Kidney tubule cell (primary cell): ENCODE data around the gene ZBTB4.

Experiments used
- DNase-seq: peaks from one replicate; pipeline ENCODE4 v3.0.0-alpha.2; 2018; ENCODE audit warnings: low spot score

ZBTB4 gene

DNA sequence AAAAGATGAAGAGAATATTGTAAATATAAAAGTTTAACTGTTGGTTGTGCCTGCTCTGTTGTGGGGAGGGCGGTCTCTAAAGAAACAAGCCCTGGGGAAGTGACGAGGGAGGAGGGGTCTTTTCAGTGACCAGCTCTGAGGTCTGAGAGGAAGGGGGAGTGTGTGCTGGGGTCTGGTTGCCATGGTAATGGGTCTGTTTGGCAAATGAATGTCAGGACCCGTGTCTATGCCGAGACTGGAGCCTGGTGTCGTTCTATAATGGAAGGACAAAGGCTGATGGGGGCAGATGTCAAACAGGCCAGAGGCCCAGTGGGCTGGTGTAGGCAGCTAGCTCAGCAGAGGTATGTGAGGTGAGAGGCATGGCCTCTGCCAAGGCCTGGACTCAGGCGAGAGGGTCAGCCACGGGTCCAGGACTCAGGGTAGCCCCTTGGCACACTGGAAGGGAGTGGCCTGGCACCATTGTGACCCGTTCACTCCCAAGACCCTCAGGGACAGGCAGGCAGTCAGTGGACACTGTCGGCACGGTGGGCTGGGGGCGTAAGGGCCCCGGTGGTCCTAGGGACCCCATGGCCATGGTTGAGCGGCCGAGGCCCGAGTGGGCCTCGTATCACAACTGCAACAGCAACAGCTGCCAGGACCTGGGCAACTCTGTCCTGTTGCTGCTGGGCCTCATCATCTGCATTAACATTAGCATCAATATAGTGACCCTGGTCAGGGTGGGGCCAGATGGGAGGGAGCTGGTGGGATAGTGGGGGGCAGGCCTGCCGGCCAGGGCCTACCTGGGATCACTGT lies 59.4 kb downstream of the ZBTB4 start, which contains the start of gene SPEM1:
Gene SPEM1 (plus strand): TSS at position 506 of the 792 bp plus-strand sequence. CDS start 61 bp downstream, at position 567.
- DNase-seq = no peak

- no peak for DNase-seq
These were observed 60.8 kb downstream of the ZBTB4 start for GRCh38 chr17:7418472-7419152.

DNA sequence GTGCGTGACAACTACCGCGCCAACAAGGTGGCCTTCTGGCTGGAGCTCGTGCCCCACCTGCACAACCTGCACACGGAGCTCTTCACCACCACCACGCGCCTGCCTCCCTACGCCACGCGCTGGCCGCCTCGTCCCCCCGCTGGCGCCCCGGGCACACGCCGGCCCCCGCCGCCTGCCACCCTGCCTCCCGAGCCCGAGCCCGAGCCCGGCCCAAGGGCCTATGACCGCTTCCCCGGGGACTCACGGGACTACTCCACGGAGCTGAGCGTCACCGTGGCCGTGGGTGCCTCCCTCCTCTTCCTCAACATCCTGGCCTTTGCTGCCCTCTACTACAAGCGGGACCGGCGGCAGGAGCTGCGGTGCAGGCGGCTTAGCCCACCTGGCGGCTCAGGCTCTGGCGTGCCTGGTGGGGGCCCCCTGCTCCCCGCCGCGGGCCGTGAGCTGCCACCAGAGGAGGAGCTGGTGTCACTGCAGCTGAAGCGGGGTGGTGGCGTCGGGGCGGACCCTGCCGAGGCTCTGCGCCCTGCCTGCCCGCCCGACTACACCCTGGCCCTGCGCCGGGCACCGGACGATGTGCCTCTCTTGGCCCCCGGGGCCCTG lies 62.3 kb downstream of the ZBTB4 start:
- DNase-seq = no peak

DNA sequence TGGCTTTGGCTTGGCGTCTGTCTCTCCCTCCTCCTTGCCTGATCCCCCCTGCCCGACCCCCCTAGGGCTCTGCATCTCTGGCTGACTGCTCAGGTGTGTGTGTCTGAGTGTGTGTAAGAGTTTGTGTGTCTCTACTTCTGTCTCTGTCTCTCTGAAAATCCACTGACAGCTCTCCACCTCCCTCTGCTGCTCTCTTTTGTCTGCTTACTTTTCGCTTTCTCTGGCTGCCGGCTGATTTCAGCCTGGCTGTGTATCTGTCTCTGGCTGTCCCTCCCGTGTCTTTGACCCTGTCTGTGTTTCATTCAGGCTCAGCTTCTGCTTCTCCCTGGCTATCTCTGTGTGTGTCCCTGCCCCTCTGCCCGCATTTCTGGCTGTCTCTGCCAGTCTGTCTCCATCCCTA lies 63.1 kb downstream of the ZBTB4 start:
- no peak for DNase-seq

GRCh38 chr17:7415784-7416183 lies 63.6 kb downstream of the ZBTB4 start:
- no peak for DNase-seq

- no peak for DNase-seq
These were observed 64.6 kb downstream of the ZBTB4 start for GRCh38 chr17:7414837-7415236.

- no peak for DNase-seq
These were observed 66.0 kb downstream of the ZBTB4 start for GRCh38 chr17:7413346-7413985.

DNA sequence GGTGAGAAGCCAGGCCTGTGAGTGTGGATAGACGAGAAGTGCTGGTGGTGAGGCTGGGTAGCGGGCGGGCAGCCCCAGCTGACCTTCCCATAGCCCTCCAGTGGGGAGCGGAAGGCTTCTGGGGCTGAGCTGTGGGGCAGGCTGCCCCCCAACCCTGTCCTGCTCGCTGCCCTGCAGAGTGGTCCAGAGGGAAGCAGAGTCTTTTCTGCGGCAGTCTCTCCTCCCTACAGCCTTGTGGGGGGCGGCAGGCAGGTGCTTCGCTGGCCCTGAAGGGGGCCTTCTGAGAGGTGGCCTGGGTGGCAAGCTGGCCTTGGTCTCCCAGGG lies 68.0 kb downstream of the ZBTB4 start:
- no peak for DNase-seq

DNA sequence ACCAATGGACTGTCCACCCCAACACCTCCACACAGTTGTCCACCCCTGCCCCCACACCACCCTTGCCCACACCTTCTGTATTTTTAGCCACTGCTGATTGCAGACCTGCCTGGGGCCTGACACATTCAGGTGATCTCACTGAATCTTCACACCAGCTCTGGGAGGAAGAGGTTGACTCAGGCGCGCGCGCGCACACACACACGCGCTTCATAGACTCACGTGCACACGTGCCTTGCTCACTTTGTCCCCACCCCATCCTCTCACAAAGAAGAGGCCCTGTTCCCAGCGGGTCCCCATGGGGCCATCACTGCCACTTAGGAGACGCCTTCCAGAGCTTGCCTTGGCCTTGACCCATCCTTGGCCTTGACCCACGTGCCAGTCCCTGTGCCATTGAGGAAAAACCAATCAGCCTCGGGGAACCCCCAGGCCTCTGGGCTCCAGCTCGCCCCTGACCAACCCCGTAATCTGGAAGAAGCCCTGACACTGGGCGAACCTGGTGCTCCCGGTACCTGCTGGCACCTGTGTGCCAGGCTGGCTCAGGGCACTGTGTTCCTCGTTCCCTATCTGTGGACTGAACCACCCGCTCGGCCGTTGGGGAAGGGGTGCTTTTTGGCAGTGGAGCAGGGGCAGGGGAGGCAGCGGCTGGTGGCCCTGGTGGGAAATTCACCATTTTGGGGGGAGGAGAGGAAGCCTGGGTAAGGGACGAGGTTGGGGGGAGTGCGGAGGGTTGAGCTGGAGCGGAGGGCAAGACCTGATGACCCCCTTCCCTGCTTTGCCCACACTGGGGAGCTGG lies 68.6 kb downstream of the ZBTB4 start:
- DNase-seq = no peak

- no peak for DNase-seq
These were observed 69.7 kb downstream of the ZBTB4 start for GRCh38 chr17:7409716-7410115.
